Mesendoderm (in vitro differentiated cells): ENCODE results near the gene P2RY2.

ENCODE experiments used
- DNase-seq: peaks from one replicate; pipeline ENCODE4 v3.0.0; 2013
- H2AK5ac ChIP-seq: 2 replicates; pipeline ENCODE4 v1.6.1; 2013; ENCODE audit warnings: low read length, inconsistent platforms
- H2BK120ac ChIP-seq: 2 replicates; pipeline ENCODE4 v1.6.1; 2013; ENCODE audit warnings: low read depth, mild to moderate bottlenecking, low read length, moderate library complexity, mixed read lengths
- H2BK15ac ChIP-seq: replicated peaks from 2 replicates; pipeline ENCODE4 v1.6.1; 2013; ENCODE audit warnings: low read depth, mild to moderate bottlenecking, moderate library complexity
- H2BK5ac ChIP-seq: 2 replicates; pipeline ENCODE4 v1.6.1; 2013; ENCODE audit warnings: low read length, inconsistent platforms
- H3K18ac ChIP-seq: 2 replicates; pipeline ENCODE4 v1.6.1; 2013; ENCODE audit warnings: mild to moderate bottlenecking, low read length, mixed read lengths
- H3K23ac ChIP-seq: one replicate; pipeline ENCODE4 v1.6.1; 2013; ENCODE audit warnings: low read length
- H3K27ac ChIP-seq: 2 replicates; pipeline ENCODE4 v1.5.1; 2013; ENCODE audit warnings: low read depth, mild to moderate bottlenecking, inconsistent platforms, low read length, moderate library complexity
- H3K27me3 ChIP-seq: 2 replicates; pipeline ENCODE4 v1.6.1; 2013; ENCODE audit warnings: low read length, control low read depth, mild to moderate bottlenecking, inconsistent platforms; ENCODE audit not compliant: insufficient read depth, poor library complexity
- H3K36me3 ChIP-seq: 2 replicates; pipeline ENCODE4 v1.6.1; 2013; ENCODE audit warnings: low read length, inconsistent platforms; ENCODE audit not compliant: control insufficient read depth, insufficient read depth
- H3K4ac ChIP-seq: one replicate; pipeline ENCODE4 v1.6.1; 2013; ENCODE audit warnings: low read depth, mild to moderate bottlenecking, low read length, moderate library complexity
- H3K4me1 ChIP-seq: 2 replicates; pipeline ENCODE4 v1.6.1; 2013; ENCODE audit warnings: low read depth, low read length, inconsistent platforms; ENCODE audit not compliant: control insufficient read depth
- H3K4me2 ChIP-seq: 2 replicates; pipeline ENCODE4 v1.6.1; 2013; ENCODE audit warnings: low read length
- H3K4me3 ChIP-seq: 2 replicates; pipeline ENCODE4 v1.5.1; 2013; ENCODE audit warnings: mild to moderate bottlenecking, low read length
- H3K56ac ChIP-seq: one replicate; pipeline ENCODE4 v1.6.1; 2013; ENCODE audit warnings: low read length
- H3K79me1 ChIP-seq: 2 replicates; pipeline ENCODE4 v1.6.1; 2013; ENCODE audit warnings: low read length, inconsistent platforms
- H3K79me2 ChIP-seq: 2 replicates; pipeline ENCODE4 v1.6.1; 2013; ENCODE audit warnings: mild to moderate bottlenecking, low read length; ENCODE audit not compliant: control insufficient read depth, insufficient read depth
- H3K9ac ChIP-seq: 2 replicates; pipeline ENCODE4 v1.6.1; 2013; ENCODE audit warnings: low read length, inconsistent platforms
- H4K5ac ChIP-seq: one replicate; pipeline ENCODE4 v1.6.1; 2013; ENCODE audit warnings: low read length
- H4K8ac ChIP-seq: one replicate; pipeline ENCODE4 v1.6.1; 2013; ENCODE audit warnings: low read depth, mild to moderate bottlenecking, control low read depth, low read length, moderate library complexity
- WGBS: extraction: QIAGEN DNeasy Blood & Tissue Kit; methylation state at CpG from one replicate; pipeline ENCODE4 v1.1.7; 2013; ENCODE audit warnings: low lambda C conversion rate, missing lambda C conversion rate; ENCODE audit not compliant: insufficient coverage; ENCODE audit errors: extremely low coverage; 5-methylcytosine and 5-hydroxymethylcytosine counted together

P2RY2 gene

GRCh38 chr11:73241300-73241699 is 23.2 kb downstream of the P2RY2 start:
- Histone ChIP-seq H4K8ac (no peak overlapping the region), H2AK5ac (no peak overlapping the region), H2BK5ac (no peak overlapping the region), H3K4ac (no peak overlapping the region), H3K36me3 (no peaks in the 10 kb centered on the region), H4K5ac (no peak overlapping the region), H3K4me2 (no peak overlapping the region), H3K56ac (no peak overlapping the region), H3K9ac (no peak overlapping the region), H3K4me1 (no peaks in the 10 kb centered on the region), H2BK120ac (no peak overlapping the region), H3K79me2 (no peaks in the 10 kb centered on the region), H3K23ac (no peak overlapping the region), H3K18ac (no peak overlapping the region), H3K4me3 (no peak overlapping the region), H3K79me1 (no peaks in the 10 kb centered on the region), H2BK15ac (no peak overlapping the region), H3K27me3 (no peaks in the 10 kb centered on the region), H3K27ac (no peak overlapping the region)
- no peak for DNase-seq
- no CpG with 5 or more reads among the region's 4 CpGs for WGBS

- H3K79me2 ChIP-seq, result no peaks in the 10 kb centered on the region
- H3K4me3 ChIP-seq, result peak overlapping the region; percentile 26
- no peaks in the 10 kb centered on the region for H3K27me3 ChIP-seq
- peak overlapping the region; percentile 69 for H3K9ac ChIP-seq
- H3K79me1 ChIP-seq, result no peaks in the 10 kb centered on the region
- H2BK15ac ChIP-seq, result no peak overlapping the region
- H3K56ac ChIP-seq, result peak overlapping the region; percentile 94
- H4K5ac ChIP-seq, result peak overlapping the region; percentile 72
- no peak overlapping the region for H3K23ac ChIP-seq
- no peak overlapping the region for H3K4ac ChIP-seq
- peak; percentile 90 for DNase-seq
- H4K8ac ChIP-seq, result no peak overlapping the region
- no peak overlapping the region for H3K18ac ChIP-seq
- WGBS, result no CpG with 5 or more reads among the region's 12 CpGs
- peak overlapping the region; percentile 45 for H3K4me2 ChIP-seq
- no peaks in the 10 kb centered on the region for H3K36me3 ChIP-seq
- H2AK5ac ChIP-seq, result no peak overlapping the region
- H3K27ac ChIP-seq, result no peak overlapping the region
- H2BK120ac ChIP-seq, result no peak overlapping the region
- no peak overlapping the region for H2BK5ac ChIP-seq
- H3K4me1 ChIP-seq, result no peaks in the 10 kb centered on the region
Measured at GRCh38 chr11:73242251-73243092, 24.4 kb downstream of the P2RY2 start.

DNA sequence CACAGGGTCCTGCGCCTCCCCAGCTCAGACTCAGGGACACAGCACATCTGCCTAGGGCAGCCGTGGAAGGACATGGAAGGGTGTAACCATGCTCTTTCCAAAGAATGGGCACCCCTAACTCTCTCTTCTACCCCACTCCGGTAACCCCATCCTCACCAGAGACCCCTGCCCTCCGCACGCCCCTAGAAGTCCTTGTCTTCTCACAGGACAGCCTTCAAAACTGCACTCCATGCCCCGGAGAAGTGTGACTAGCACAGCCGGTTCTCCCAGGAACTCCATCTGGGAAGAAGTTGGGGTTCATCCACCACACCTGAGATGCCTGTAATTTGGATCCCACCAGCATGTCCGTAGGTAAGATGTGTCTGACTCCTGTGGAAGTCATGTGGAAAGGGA is 25.0 kb downstream of the P2RY2 start:
- H3K27ac ChIP-seq, result no peak overlapping the region
- WGBS, result no CpG with 5 or more reads among the region's 8 CpGs

DNA sequence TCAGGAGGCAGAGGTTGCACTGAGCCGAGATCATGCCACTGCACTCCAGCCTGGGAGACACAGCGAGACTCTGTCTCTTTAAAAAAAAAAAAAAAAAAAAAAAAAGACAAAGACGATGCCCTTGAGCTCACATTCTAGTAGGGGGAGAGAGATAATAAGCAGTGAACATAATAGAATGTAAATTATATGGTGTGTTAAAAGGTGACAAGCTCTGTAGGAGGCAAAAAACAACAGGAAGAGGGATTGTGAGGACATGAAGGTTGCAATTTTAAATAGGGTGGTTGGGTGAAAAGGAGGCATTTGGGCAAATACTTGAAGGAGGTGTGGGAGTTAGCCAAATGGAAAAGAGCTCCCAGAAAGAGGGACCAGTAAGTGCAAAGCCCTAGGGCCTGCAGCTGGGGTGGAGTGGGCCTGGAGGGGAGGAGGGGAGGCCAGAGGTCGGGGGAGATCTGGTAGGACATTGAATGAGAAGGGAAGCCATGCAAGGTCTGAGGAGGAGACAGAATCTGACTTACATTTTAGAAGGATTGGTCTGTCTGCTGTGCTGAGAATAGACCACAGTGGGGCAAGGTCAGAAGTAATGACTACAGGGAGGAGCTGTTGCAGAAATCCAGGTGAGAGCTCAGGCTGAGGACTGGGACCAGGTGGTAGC is 26.6 kb downstream of the P2RY2 start:
- Histone ChIP-seq H2BK120ac (no peak overlapping the region), H3K23ac (no peak overlapping the region), H3K79me2 (no peaks in the 10 kb centered on the region), H2BK5ac (no peak overlapping the region), H3K18ac (no peak overlapping the region), H3K4me1 (no peaks in the 10 kb centered on the region), H2BK15ac (no peak overlapping the region), H3K56ac (no peak overlapping the region), H4K8ac (no peak overlapping the region), H4K5ac (no peak overlapping the region), H3K9ac (no peak overlapping the region), H3K36me3 (no peaks in the 10 kb centered on the region), H3K4me3 (no peak overlapping the region), H3K4ac (no peak overlapping the region), H2AK5ac (no peak overlapping the region), H3K27ac (no peak overlapping the region), H3K79me1 (no peaks in the 10 kb centered on the region), H3K27me3 (no peaks in the 10 kb centered on the region), H3K4me2 (no peak overlapping the region)
- DNase-seq, result no peak
- no CpG with 5 or more reads among the region's 4 CpGs for WGBS

More for the DNA sequence above, 25.0 kb downstream of the P2RY2 start:
- H2BK5ac ChIP-seq, result no peak overlapping the region
- H3K4me1 ChIP-seq, result no peaks in the 10 kb centered on the region
- no peak overlapping the region for H3K9ac ChIP-seq
- no peak overlapping the region for H3K4me2 ChIP-seq
- no peaks in the 10 kb centered on the region for H3K27me3 ChIP-seq
- H4K8ac ChIP-seq, result no peak overlapping the region
- peak overlapping the region; percentile 6 for H3K23ac ChIP-seq
- H3K56ac ChIP-seq, result peak overlapping the region; percentile 81
- no peaks in the 10 kb centered on the region for H3K79me1 ChIP-seq
- no peak overlapping the region for H2BK15ac ChIP-seq
- H3K4ac ChIP-seq, result no peak overlapping the region
- DNase-seq, result no peak
- no peak overlapping the region for H2BK120ac ChIP-seq
- no peak overlapping the region for H3K4me3 ChIP-seq
- H3K79me2 ChIP-seq, result no peaks in the 10 kb centered on the region
- no peak overlapping the region for H2AK5ac ChIP-seq
- no peaks in the 10 kb centered on the region for H3K36me3 ChIP-seq
- H3K18ac ChIP-seq, result no peak overlapping the region
- no peak overlapping the region for H4K5ac ChIP-seq

- Histone ChIP-seq H3K79me2 (no peaks in the 10 kb centered on the region), H3K36me3 (no peaks in the 10 kb centered on the region), H3K79me1 (no peaks in the 10 kb centered on the region), H4K8ac (no peak overlapping the region), H3K56ac (no peak overlapping the region), H2BK15ac (no peak overlapping the region), H3K23ac (no peak overlapping the region), H3K4me1 (no peaks in the 10 kb centered on the region), H4K5ac (no peak overlapping the region), H3K4me3 (no peak overlapping the region), H2BK120ac (no peak overlapping the region), H3K4me2 (no peak overlapping the region), H3K4ac (no peak overlapping the region), H3K9ac (no peak overlapping the region), H3K27ac (no peak overlapping the region), H3K18ac (no peak overlapping the region), H3K27me3 (no peaks in the 10 kb centered on the region), H2BK5ac (no peak overlapping the region), H2AK5ac (no peak overlapping the region)
- DNase-seq, result no peak
- WGBS, result no CpG with 5 or more reads among the region's 6 CpGs
Measured at GRCh38 chr11:73245461-73245860, 27.4 kb downstream of the P2RY2 start.
